ENCODE results near the gene BAZ1B. TPM values are rescaled to one million over a fixed set of nuclear protein-coding genes. Genes with fewer than 3 reads are reported as not detected.

Gene BAZ1B
- total and polyA plus RNA-seq, 9 of the 15 experiments (the other 6 are each of a cell fraction or from before 2014, with no cell fraction given), result 15.0 to 134 (median 79.5) TPM

DNA sequence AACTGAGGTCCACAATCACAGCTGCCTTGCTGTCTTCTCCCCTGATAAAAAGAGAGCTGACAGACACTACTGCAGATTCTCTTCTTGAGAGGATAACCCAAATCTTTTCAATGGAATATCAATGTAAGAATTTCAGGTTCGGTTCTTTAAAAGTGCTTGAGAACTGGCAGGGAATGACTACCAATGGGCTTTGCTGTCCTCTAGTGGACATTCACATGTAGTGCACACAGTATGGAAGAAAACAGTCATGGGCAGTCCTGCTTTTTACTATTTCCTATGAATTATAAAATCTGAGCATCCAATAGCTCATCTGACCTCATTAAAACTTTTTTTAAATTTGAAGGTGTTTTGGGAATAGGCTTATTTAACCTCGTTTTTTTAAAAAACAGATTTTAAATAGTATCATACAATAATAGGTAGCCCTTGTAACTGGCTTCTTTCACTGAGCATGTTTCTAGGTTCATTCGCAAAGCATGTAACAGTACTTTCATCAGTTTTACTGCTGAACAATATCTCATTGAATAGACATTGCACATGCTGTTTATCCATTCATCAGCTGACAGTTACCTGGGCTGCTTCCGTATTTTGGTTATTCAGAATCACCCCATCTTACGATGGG lies 70.2 kb downstream of the BAZ1B start:
- intact Hi-C loops (cut with micrococcal nuclease) (loop anchor here (2.0 to 5.0 kb wide), 2 partner anchors 109 to 130 kb away; no protein-coding TSS in a partner anchor), in situ Hi-C loops (cut with MboI) (no loop called here)
- Histone ChIP-seq H4K20me1 (replicated peaks; ENCODE audit: control insufficient read depth, insufficient read depth, low read length) (peaks cover 3% of the 10 kb centered on the region; the same call in 1 of the 2 replicates), H3K9me1 (ENCODE audit: control insufficient read depth, insufficient read depth, low read length) (no peaks in the 10 kb centered on the region), H3K27me3 (ENCODE audit: control insufficient read depth in 2 of 2, insufficient read depth in 2 of 2, low read length in 2 of 2) (no peaks in the 10 kb centered on the region), H3K9ac (ENCODE audit: insufficient read depth in 1 of 2, low read depth in 2 of 2, low read length in 2 of 2) (no peak overlapping the region), H3K9me3 (replicated peaks; ENCODE audit: control insufficient read depth, insufficient read depth, low read depth, low read length) (no peaks in the 10 kb centered on the region), H3K36me3 (ENCODE audit: control insufficient read depth, insufficient read depth, low read length) (peaks cover 97% of the 10 kb centered on the region), H3K27ac (ENCODE audit: extremely low read depth, low read depth, low read length) (no peak overlapping the region), H2AFZ (ENCODE audit: low read depth, low read length) (no peak overlapping the region), H3K4me2 (ENCODE audit: insufficient read depth, low read length) (no peak overlapping the region), H3K79me2 (ENCODE audit: control insufficient read depth, insufficient read depth, low read length) (peaks cover 12% of the 10 kb centered on the region; the same call in 2 of the 3 replicates), H3K4me1 (replicated peaks in 1 of 2; ENCODE audit: control insufficient read depth in 2 of 2, insufficient read depth in 2 of 2, low read length in 2 of 2) (no peaks in the 10 kb centered on the region), H3K4me3 (no peak overlapping the region)
- BruUV-seq (replicated peaks), result no TSS peak
- peak; percentile 69 to 74 (median 70) for DNase-seq (ENCODE audit: extremely low read depth in 1 of 4, low spot score in 3 of 4)
- CTCF ChIA-PET (ENCODE audit: low intra/inter-chr PET ratio), result interaction anchor here (0.6 to 1.5 kb wide), 5 partner anchors 79 to 1699 kb away, joined by 4 to 7 read pairs (median 4); no protein-coding TSS in a partner anchor
- WGBS (ENCODE audit: insufficient coverage, low coverage, missing lambda C conversion rate), result 65% methylated on average over 5 of the region's 5 CpGs
- POLR2A ChIA-PET, result no interaction called here
- peak; percentile 86 for FAIRE-seq
- ATAC-seq, result peak; percentile 86
- TF ChIP-seq CC2D1A (IDR thresholded peaks at IDR 0.05) (peak; percentile 53; the same call in 1 of the 2 replicates), ZNF507 (tag; conservative IDR thresholded peaks at IDR 0.05) (no peak), PML (IDR thresholded peaks at IDR 0.05; ENCODE audit: low read length) (0 out of 2 replicates have a peak, but pooled peaks have one; percentile 27), POLR2AphosphoS5 (IDR thresholded peaks at IDR 0.05; ENCODE audit: control insufficient read depth, insufficient read depth, low read depth, low read length) (peak; percentile 42; the same call in 1 of the 2 replicates), POLR2G (IDR thresholded peaks at IDR 0.05; ENCODE audit: low read depth, low read length) (no peak), CREM (IDR thresholded peaks at IDR 0.05; ENCODE audit: low read depth) (0 out of 2 replicates have a peak, but pooled peaks have one; percentile 16), CHD1 (IDR thresholded peaks at IDR 0.05; ENCODE audit: low read length) (no peak), EGR1 (conservative IDR thresholded peaks at IDR 0.05) (no peak), ZNF668 (CRISPR knock-in tag; IDR thresholded peaks at IDR 0.05) (no peak), BMI1 (IDR thresholded peaks at IDR 0.05; ENCODE audit: low read length) (no peak), SMC3 (conservative IDR thresholded peaks at IDR 0.05; ENCODE audit: insufficient read depth, low read depth, low read length) (peak; percentile 84), KLF16 (IDR thresholded peaks at IDR 0.05) (peak; percentile 72), RB1 (IDR thresholded peaks at IDR 0.05; ENCODE audit: low read depth) (0 out of 2 replicates have a peak, but pooled peaks have one; percentile 27), ZNF282 (CRISPR knock-in tag; IDR thresholded peaks at IDR 0.05) (no peak)
- TF ChIP-seq, protein P1, sequence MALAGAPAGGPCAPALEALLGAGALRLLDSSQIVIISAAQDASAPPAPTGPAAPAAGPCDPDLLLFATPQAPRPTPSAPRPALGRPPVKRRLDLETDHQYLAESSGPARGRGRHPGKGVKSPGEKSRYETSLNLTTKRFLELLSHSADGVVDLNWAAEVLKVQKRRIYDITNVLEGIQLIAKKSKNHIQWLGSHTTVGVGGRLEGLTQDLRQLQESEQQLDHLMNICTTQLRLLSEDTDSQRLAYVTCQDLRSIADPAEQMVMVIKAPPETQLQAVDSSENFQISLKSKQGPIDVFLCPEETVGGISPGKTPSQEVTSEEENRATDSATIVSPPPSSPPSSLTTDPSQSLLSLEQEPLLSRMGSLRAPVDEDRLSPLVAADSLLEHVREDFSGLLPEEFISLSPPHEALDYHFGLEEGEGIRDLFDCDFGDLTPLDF (CRISPR knock-in tag; IDR thresholded peaks at IDR 0.05), result no peak
- TF ChIP-seq, protein P2, sequence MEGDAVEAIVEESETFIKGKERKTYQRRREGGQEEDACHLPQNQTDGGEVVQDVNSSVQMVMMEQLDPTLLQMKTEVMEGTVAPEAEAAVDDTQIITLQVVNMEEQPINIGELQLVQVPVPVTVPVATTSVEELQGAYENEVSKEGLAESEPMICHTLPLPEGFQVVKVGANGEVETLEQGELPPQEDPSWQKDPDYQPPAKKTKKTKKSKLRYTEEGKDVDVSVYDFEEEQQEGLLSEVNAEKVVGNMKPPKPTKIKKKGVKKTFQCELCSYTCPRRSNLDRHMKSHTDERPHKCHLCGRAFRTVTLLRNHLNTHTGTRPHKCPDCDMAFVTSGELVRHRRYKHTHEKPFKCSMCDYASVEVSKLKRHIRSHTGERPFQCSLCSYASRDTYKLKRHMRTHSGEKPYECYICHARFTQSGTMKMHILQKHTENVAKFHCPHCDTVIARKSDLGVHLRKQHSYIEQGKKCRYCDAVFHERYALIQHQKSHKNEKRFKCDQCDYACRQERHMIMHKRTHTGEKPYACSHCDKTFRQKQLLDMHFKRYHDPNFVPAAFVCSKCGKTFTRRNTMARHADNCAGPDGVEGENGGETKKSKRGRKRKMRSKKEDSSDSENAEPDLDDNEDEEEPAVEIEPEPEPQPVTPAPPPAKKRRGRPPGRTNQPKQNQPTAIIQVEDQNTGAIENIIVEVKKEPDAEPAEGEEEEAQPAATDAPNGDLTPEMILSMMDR (IDR thresholded peaks at IDR 0.05 in 2 of 3, conservative IDR thresholded peaks at IDR 0.05 in 1 of 3; ENCODE audit: insufficient read depth in 2 of 3, low read depth in 1 of 3, low read length in 3 of 3), result peak; percentile 83 to 97 (median 95)
- TF ChIP-seq, protein P3, sequence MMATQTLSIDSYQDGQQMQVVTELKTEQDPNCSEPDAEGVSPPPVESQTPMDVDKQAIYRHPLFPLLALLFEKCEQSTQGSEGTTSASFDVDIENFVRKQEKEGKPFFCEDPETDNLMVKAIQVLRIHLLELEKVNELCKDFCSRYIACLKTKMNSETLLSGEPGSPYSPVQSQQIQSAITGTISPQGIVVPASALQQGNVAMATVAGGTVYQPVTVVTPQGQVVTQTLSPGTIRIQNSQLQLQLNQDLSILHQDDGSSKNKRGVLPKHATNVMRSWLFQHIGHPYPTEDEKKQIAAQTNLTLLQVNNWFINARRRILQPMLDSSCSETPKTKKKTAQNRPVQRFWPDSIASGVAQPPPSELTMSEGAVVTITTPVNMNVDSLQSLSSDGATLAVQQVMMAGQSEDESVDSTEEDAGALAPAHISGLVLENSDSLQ (IDR thresholded peaks at IDR 0.05), result no peak
- TF ChIP-seq, protein P4, sequence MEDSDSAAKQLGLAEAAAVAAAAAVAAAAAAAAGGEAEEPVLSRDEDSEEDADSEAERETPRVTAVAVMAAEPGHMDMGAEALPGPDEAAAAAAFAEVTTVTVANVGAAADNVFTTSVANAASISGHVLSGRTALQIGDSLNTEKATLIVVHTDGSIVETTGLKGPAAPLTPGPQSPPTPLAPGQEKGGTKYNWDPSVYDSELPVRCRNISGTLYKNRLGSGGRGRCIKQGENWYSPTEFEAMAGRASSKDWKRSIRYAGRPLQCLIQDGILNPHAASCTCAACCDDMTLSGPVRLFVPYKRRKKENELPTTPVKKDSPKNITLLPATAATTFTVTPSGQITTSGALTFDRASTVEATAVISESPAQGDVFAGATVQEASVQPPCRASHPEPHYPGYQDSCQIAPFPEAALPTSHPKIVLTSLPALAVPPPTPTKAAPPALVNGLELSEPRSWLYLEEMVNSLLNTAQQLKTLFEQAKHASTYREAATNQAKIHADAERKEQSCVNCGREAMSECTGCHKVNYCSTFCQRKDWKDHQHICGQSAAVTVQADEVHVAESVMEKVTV (CRISPR knock-in tag; IDR thresholded peaks at IDR 0.05), result peak; percentile 92
